T-cell (primary cell): ENCODE measurements around the gene ANKRD13A. TPM values are rescaled to one million over a fixed set of nuclear protein-coding genes. Genes with fewer than 3 reads are reported as not detected.
A peak's percentile ranks its signal among the peaks of the same experiment; 100 is the strongest.

ENCODE experiments used
- ATAC-seq, 4 experiments: fragments of 200-7000 bp in 3 of 4; fragments of 150-1000 bp in 1 of 4; cut with Tn5 transposase; replicated peaks in 1 of 4; 1 replicate in 3 of 4; 2 replicates in 1 of 4; pipeline ENCODE4 v1.10.0; 2021; ENCODE audit warnings: moderate library complexity in 3 of 4, mild to moderate bottlenecking in 2 of 4, moderate number of reproducible peaks in 1 of 4
- CTCF ChIA-PET, 2 donors: fragments of 300-600 bp; sonication (Branson Sonifier 250); formaldehyde crosslinking; loops; one replicate each; lab custom pipeline; 2022; ENCODE audit warnings: antibody characterized with exemption in 2 of 2; lab: Charles Lee
- POLR2A ChIA-PET, 2 donors: fragments of 300-600 bp; sonication (Branson Sonifier 250); formaldehyde crosslinking; loops; one replicate each; lab custom pipeline; 2022; ENCODE audit warnings: antibody characterized with exemption in 2 of 2; lab: Charles Lee
- DNase-seq, 35 experiments: peaks; one replicate each; pipeline versions ENCODE4 v3.0.0 to v3.0.0-alpha.2; 2013 to 2023
- H3K27ac ChIP-seq: one replicate; pipeline ENCODE4 v1.5.1; 2013; ENCODE audit warnings: low read length
- H3K27me3 ChIP-seq, 2 experiments: replicated peaks in 1 of 2; 1 replicate in 1 of 2; 2 replicates in 1 of 2; pipeline versions ENCODE4 v1.6.1 to v1.7.0; 2013; ENCODE audit warnings: low read length in 1 of 2, mixed read lengths in 1 of 2; ENCODE audit not compliant: control insufficient read depth in 2 of 2, insufficient read depth in 2 of 2; ENCODE audit errors: extremely low read depth in 1 of 2
- H3K36me3 ChIP-seq, 2 donors: 1 replicate in 1 of 2; 2 replicates in 1 of 2; pipeline versions ENCODE4 v1.6.1 to v1.7.0; 2013; ENCODE audit warnings: low read length in 1 of 2; ENCODE audit not compliant: control insufficient read depth in 2 of 2, insufficient read depth in 1 of 2; ENCODE audit errors: extremely low read depth in 1 of 2
- H3K4me1 ChIP-seq, 2 experiments: 1 replicate in 1 of 2; 2 replicates in 1 of 2; pipeline versions ENCODE4 v1.6.1 to v1.7.0; 2013; ENCODE audit warnings: low read length in 2 of 2, mixed read lengths in 1 of 2; ENCODE audit not compliant: insufficient read depth in 2 of 2, control insufficient read depth in 1 of 2; ENCODE audit errors: extremely low read depth in 1 of 2
- H3K4me3 ChIP-seq, 2 donors: 1 replicate in 1 of 2; 2 replicates in 1 of 2; pipeline versions ENCODE4 v1.5.1 to v1.7.0; 2013; ENCODE audit warnings: mild to moderate bottlenecking in 2 of 2, low read length in 1 of 2, moderate library complexity in 1 of 2; ENCODE audit not compliant: control insufficient read depth in 1 of 2; ENCODE audit errors: extremely low read depth in 1 of 2
- H3K9me3 ChIP-seq: 2 replicates; pipeline ENCODE4 v1.7.0; 2013
- H3K27ac Mint-ChIP-seq, 2 donors: one replicate each; pipeline ENCODE4 v1.8.0; 2020 to 2021; ENCODE audit warnings: mild to moderate bottlenecking in 2 of 2, mixed read lengths in 2 of 2
- H3K27me3 Mint-ChIP-seq, 2 donors: one replicate each; pipeline ENCODE4 v1.8.0; 2021 to 2022; ENCODE audit warnings: mixed read lengths in 2 of 2
- H3K36me3 Mint-ChIP-seq: one replicate; pipeline ENCODE4 v1.8.0; 2021; ENCODE audit warnings: mixed read lengths
- H3K4me1 Mint-ChIP-seq, 3 donors: one replicate each; pipeline ENCODE4 v1.8.0; 2020 to 2022; ENCODE audit warnings: mixed read lengths in 3 of 3, mild to moderate bottlenecking in 1 of 3
- H3K4me3 Mint-ChIP-seq, 3 donors: one replicate each; pipeline ENCODE4 v1.8.0; 2020 to 2022; ENCODE audit warnings: mild to moderate bottlenecking in 3 of 3, mixed read lengths in 3 of 3, moderate library complexity in 3 of 3
- H3K9me3 Mint-ChIP-seq, 3 donors: one replicate each; pipeline ENCODE4 v1.8.0; 2020 to 2022; ENCODE audit warnings: mixed read lengths in 3 of 3
- WGBS: methylation state at CpG from one replicate; pipeline ENCODE4 v1.1.5; 2013; ENCODE audit warnings: missing lambda C conversion rate; ENCODE audit not compliant: insufficient coverage; 5-methylcytosine and 5-hydroxymethylcytosine counted together
- total RNA-seq, 35 experiments: library from RNA in 6 of 35; stranded (reverse) in 6 of 35; fragments of 120-200 nt in 1 of 35; gene quantifications; one replicate each; pipeline versions ENCODE4 v1.2.1 to v1.2.4 and lab custom pipeline; 2013 to 2026

ANKRD13A gene
- total RNA-seq, 5 donors from 2014 or later (not counting 1 experiment from before 2014, with no cell fraction given), result 63.8 to 87.0 (median 76.8) TPM

- Mint-ChIP-seq H3K9me3 (no peaks in the 10 kb centered on the region), H3K27me3 (no peaks in the 10 kb centered on the region), H3K4me1 (peaks cover 25 to 37% (median 31%) of the 10 kb centered on the region in 3 donors), H3K36me3 (no peaks in the 10 kb centered on the region), H3K27ac (peak overlapping the region; percentile 71 to 92), H3K4me3 (peak overlapping the region; percentile 81 to 93 (median 87))
- peak; percentile 70 to 80 (median 74) for ATAC-seq
- Histone ChIP-seq H3K4me3 (peak overlapping the region; percentile 42 to 64), H3K27me3 (no peaks in the 10 kb centered on the region), H3K36me3 (no peaks in the 10 kb centered on the region), H3K4me1 (peaks cover 5 to 20% of the 10 kb centered on the region in 2 experiments), H3K27ac (no peak overlapping the region), H3K9me3 (no peaks in the 10 kb centered on the region)
- WGBS, result 12% methylated on average over 14 of the region's 19 CpGs
- ChIA-PET POLR2A (interaction anchor here in 1 of 2 donors (0.6 kb wide), 2 partner anchors 82 to 1228 kb away, joined by 3 to 10 read pairs; no protein-coding TSS in a partner anchor), CTCF (interaction anchor here (0.5 to 0.8 kb wide), 4 partner anchors 27 to 358 kb away, joined by 3 read pairs; no protein-coding TSS in a partner anchor)
- peak in 17 of 35 experiments; percentile 2 to 29 (median 11) for DNase-seq
These were observed 74.0 kb downstream of the ANKRD13A start for GRCh38 chr12:110073049-110073831.

GRCh38 chr12:110074089-110074488, 74.9 kb downstream of the ANKRD13A start:
- Mint-ChIP-seq H3K27ac (peak overlapping the region; percentile 71 to 92), H3K9me3 (no peaks in the 10 kb centered on the region), H3K4me3 (peak overlapping the region in 1 of 3 donors; percentile 93), H3K36me3 (no peaks in the 10 kb centered on the region), H3K4me1 (peaks cover 31 to 42% (median 37%) of the 10 kb centered on the region in 3 donors), H3K27me3 (no peaks in the 10 kb centered on the region)
- Histone ChIP-seq H3K27ac (no peak overlapping the region), H3K27me3 (no peaks in the 10 kb centered on the region), H3K4me3 (no peak overlapping the region), H3K36me3 (no peaks in the 10 kb centered on the region), H3K9me3 (no peaks in the 10 kb centered on the region), H3K4me1 (peaks cover 6 to 28% of the 10 kb centered on the region in 2 experiments)
- POLR2A ChIA-PET, result interaction anchor here in 1 of 2 donors (0.6 kb wide), 1 partner anchor 1227 kb away, joined by 3 read pairs; no protein-coding TSS in a partner anchor
- 93% methylated on average over 3 of the region's 5 CpGs for WGBS
- DNase-seq (no peak), ATAC-seq (no peak)
- CTCF ChIA-PET, result interaction anchor here (0.5 to 0.8 kb wide), 3 partner anchors 26 to 357 kb away, joined by 3 read pairs; no protein-coding TSS in a partner anchor

- H3K27me3 ChIP-seq, result no peaks in the 10 kb centered on the region
- DNase-seq (no peak), ATAC-seq (no peak)
- Mint-ChIP-seq H3K27ac (no peak overlapping the region), H3K4me1 (peaks cover 44 to 53% (median 52%) of the 10 kb centered on the region in 3 donors), H3K4me3 (no peak overlapping the region), H3K36me3 (peaks cover 3% of the 10 kb centered on the region), H3K9me3 (peaks cover 0 to 4% (median 0%) of the 10 kb centered on the region in 3 donors), H3K27me3 (no peaks in the 10 kb centered on the region)
- WGBS, result no CpG with 5 or more reads among the region's 1 CpG
- ChIA-PET CTCF (interaction anchor here in 1 of 2 donors (0.6 kb wide), 2 partner anchors 35 to 249 kb away, joined by 3 read pairs; no protein-coding TSS in a partner anchor), POLR2A (no interaction called here)
- no peak overlapping the region for H3K4me3 ChIP-seq
- H3K9me3 ChIP-seq, result no peaks in the 10 kb centered on the region
- H3K27ac ChIP-seq, result no peak overlapping the region
- no peaks in the 10 kb centered on the region for H3K36me3 ChIP-seq
- peaks cover 14 to 44% of the 10 kb centered on the region in 2 experiments for H3K4me1 ChIP-seq
These were observed 76.7 kb downstream of the ANKRD13A start for GRCh38 chr12:110075880-110076279.

- 80% methylated on average over 1 of the region's 4 CpGs for whole genome bisulfite sequencing
- Mint-ChIP-seq H3K4me1 (peaks cover 40 to 48% (median 40%) of the 10 kb centered on the region in 3 donors), H3K9me3 (peaks cover 0 to 4% (median 0%) of the 10 kb centered on the region in 3 donors), H3K27ac (no peak overlapping the region), H3K27me3 (no peaks in the 10 kb centered on the region), H3K36me3 (peaks cover 3% of the 10 kb centered on the region), H3K4me3 (no peak overlapping the region)
- no peak for ATAC-seq
- Histone ChIP-seq H3K9me3 (no peaks in the 10 kb centered on the region), H3K27me3 (no peaks in the 10 kb centered on the region), H3K27ac (no peak overlapping the region), H3K36me3 (no peaks in the 10 kb centered on the region), H3K4me3 (no peak overlapping the region), H3K4me1 (peaks cover 14 to 41% of the 10 kb centered on the region in 2 experiments)
- DNase-seq, result no peak
- ChIA-PET POLR2A (interaction anchor here (0.5 to 0.6 kb wide), 4 partner anchors 28 to 534 kb away, joined by 4 to 6 read pairs (median 4); no protein-coding TSS in a partner anchor), CTCF (interaction anchor here in 1 of 2 donors (0.5 kb wide), 1 partner anchor 425 kb away, joined by 3 read pairs; no protein-coding TSS in a partner anchor)
These were observed 78.6 kb downstream of the ANKRD13A start for GRCh38 chr12:110077800-110078199.

- Mint-ChIP-seq H3K27me3 (no peaks in the 10 kb centered on the region), H3K4me1 (peaks cover 20 to 29% (median 22%) of the 10 kb centered on the region in 3 donors), H3K27ac (peak overlapping the region; percentile 98), H3K4me3 (peak overlapping the region; percentile 76 to 84 (median 78)), H3K36me3 (peaks cover 3% of the 10 kb centered on the region), H3K9me3 (peaks cover 0 to 4% (median 0%) of the 10 kb centered on the region in 3 donors)
- peak overlapping the region; percentile 38 to 46 for H3K4me3 ChIP-seq
- H3K9me3 ChIP-seq, result no peaks in the 10 kb centered on the region
- ChIA-PET CTCF (interaction anchor here in 1 of 2 donors (0.7 to 1.4 kb wide), 7 partner anchors 19 to 520 kb away, joined by 3 to 8 read pairs (median 3); partner anchors contain the start of genes ATP2A2 and IFT81), POLR2A (interaction anchor here in 1 of 2 donors (0.9 kb wide), 1 partner anchor 8 kb away, joined by 3 read pairs; no protein-coding TSS in a partner anchor)
- peak overlapping the region; percentile 93 for H3K27ac ChIP-seq
- peaks cover 9 to 25% of the 10 kb centered on the region in 2 experiments for H3K4me1 ChIP-seq
- H3K36me3 ChIP-seq, result no peaks in the 10 kb centered on the region
- ATAC-seq (peak; percentile 86 to 94 (median 88)), DNase-seq (peak; percentile 49 to 86 (median 71))
- peaks cover 0 to 2% of the 10 kb centered on the region in 2 experiments for H3K27me3 ChIP-seq
- WGBS, result 53% methylated on average over 13 of the region's 24 CpGs
These were observed 80.5 kb downstream of the ANKRD13A start for GRCh38 chr12:110079477-110080400.
